HG03097 (cell line): Measurements from ENCODE around the gene RARG.
A peak's percentile ranks its signal among the peaks of the same experiment; 100 is the strongest.

Experiments
- ATAC-seq: cut with Tn5 transposase; IDR thresholded peaks from one replicate; pipeline ENCODE4 v1.9.1; 2021; ENCODE audit not compliant: unreplicated experiment, low FRiP score

Gene RARG

DNA sequence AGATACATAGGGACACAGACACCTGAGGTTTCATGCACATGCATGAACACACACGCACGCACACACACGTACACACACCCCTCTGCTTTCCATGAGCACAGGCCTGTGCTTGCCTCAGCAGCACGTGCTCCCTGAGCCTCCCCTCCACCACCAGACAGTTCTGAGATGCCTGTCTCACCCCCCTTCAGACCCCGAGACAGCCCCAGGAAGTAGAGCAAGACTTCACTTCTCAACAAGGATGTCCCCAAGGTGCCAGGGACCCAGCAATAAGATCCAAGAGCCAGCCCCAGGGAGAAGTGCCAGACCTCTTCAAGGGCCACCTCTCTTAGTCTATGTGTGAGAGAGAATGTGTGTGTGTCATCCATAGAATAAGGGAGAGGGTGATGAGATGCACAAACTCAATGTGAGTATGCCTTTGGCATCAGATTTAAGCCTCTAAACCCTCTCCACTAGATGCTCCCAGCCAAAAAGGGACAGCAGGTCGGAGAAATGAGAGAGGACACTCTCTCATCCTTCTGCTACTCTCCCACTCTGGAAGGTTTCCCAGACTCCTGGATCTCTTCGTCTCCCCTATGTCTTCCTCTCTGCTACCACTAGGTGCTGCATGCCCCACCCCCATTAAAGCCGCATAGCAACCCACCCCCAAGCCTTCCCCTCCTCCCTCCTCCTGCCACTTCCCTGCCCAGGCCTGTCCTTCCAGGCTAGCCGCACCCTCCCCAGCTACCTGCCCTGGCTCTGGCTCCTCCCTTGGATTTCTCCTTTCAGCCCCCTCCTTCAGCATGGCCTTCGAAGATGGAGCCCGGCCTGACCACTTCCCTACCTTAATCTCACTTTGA lies 7.7 kb downstream of the RARG start:
- no peak for ATAC-seq

DNA sequence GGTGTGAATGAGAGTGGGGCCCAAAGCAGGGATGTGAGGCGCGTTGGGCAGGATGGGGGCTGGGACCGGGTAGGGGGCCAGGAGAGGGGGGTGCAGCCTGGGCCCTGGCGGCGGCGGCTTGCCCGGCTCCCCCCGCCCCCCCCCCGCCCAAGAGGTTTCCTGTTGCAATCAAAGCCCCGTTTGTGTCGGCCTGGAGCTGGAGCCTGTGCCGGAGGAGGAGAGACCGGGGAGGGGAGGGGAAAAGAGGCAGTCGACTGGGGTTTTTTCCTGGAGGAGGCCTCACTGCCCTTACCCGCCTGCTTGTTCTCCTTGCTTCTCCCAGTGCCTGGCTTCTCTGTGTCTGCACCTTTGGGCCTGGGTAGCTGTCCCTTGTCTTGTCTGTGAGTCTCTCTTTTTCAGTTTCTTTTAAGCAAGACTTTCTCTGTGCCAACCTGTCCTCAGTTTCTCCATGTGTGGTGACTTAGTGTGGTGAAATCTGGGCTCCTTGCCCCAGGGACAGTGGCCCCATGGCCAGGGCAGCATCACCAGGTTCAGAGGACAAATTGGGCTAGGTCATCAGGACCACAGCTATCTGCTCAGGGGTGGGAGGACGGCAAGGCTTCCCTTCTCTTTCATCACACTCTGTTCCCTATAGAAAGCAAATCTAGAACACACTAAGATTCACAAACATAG lies 8.5 kb downstream of the RARG start:
- ATAC-seq, result no peak

DNA sequence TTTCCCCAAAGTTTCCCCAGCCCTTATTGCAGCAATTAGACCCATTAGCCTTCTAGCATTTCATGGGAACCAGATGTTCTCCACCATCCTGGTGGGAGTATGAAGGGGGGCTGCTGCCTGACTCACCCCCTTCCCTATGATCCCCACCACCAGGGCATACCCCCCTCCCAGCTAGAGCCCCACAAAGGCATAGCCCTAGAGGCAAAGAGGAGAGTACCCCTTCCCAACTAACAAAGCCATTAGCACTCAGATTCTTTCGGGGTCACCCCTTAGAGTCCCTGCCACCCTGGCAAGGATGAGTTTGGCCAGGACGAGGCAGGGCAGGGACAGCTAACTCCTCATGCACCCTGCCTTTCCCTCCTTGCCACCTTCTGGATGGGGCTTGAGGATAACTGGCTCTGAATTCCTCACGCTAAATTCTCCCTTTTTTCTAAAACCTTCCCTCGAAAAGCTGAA lies 9.2 kb downstream of the RARG start:
- ATAC-seq, result no peak

DNA sequence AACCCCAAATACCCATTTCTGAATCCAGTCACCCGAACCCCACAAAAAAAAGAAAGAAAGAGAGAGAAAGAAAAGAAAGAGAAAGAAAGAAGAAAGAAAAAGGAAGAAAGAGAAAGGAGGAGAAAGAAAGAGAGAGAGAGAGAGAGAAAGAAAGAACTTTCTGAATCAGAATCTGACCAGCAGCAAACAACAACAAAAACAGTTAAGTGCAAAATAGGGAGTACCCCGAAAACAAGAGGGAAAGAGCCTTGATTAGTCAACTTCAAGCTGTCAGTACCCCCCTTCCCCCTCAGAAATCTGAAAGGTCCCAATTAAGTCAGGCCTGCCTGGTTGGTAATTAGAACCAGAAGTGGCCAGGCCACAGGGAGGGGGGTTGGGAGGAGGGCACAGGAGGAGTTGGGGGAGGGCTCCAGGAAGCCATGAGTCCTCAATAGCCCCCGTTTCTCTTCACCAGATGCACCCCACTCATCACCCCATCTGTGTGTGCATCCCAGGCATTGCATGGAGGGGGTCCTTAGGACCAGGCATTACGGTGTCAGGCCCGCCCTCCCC lies 9.8 kb downstream of the RARG start:
- ATAC-seq, result no peak

DNA sequence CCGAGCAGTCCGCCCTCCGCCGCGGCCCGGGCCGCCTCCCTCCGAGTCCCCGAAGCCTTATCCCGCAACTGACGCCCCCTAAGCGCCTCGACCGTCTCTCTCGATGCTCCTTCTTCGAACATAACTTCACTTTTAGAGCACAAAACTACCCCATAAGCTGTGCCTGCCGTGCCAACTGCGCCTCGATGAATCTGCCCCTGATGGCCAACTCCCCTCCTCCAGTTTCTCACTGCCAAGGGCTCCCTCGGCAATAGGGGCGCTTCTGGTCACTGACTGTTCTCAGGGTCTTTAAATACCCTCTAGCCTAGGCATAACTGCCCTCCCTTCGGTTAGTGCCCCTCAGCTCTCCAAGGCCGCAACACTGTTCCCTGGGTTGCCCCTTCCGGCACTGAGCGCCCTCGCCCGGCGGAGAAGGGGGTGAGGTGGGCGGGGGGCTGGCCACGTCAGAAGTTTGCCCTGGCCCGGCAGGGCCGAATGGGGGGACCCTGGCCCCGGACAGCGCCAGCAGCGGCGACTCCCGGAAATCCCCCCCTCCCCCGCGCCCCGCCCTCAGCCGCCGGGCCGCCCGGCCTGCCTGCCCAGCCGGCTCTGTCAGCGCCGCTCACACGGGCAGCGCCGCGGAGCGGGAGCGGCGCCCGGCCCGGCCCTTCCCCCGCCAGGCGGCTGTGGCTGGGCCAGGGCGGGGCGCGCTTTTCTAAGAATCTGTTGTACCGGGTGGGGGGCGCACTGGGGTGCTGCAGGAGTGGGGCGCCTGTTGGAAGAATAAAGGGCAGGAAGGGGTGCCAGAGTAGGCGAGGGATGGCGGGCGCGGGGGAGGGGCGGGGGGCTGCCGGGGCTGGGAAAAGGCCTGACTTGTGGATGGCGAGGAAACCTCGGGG lies 10.6 kb downstream of the RARG start:
- ATAC-seq, result peak; percentile 26

DNA sequence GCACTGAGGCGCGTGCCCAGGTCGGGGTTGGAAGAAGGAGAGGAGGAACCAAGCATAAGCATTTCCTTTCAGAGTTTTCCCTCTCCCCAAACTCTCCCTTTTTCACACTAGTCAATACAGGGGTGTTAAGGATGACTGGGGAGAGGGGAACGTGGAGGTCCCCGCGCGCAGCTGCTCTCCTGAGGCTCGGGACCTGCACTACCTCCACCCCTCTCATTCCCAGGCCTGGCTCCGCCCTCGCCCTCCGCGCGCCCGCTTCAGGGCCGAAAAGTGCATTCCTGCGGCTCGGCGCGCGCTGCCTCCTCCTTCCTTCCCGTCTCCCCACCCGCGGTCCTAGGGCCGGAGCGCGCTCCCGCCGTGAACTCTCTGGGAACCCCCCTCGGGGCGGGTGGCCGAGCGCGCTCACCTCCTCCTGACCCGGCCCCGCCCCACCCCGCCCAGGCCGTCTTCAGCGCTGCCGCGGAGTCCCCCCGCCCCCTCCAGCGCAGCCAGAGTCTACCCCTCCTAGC lies 11.3 kb downstream of the RARG start:
- ATAC-seq, result peak; percentile 53

DNA sequence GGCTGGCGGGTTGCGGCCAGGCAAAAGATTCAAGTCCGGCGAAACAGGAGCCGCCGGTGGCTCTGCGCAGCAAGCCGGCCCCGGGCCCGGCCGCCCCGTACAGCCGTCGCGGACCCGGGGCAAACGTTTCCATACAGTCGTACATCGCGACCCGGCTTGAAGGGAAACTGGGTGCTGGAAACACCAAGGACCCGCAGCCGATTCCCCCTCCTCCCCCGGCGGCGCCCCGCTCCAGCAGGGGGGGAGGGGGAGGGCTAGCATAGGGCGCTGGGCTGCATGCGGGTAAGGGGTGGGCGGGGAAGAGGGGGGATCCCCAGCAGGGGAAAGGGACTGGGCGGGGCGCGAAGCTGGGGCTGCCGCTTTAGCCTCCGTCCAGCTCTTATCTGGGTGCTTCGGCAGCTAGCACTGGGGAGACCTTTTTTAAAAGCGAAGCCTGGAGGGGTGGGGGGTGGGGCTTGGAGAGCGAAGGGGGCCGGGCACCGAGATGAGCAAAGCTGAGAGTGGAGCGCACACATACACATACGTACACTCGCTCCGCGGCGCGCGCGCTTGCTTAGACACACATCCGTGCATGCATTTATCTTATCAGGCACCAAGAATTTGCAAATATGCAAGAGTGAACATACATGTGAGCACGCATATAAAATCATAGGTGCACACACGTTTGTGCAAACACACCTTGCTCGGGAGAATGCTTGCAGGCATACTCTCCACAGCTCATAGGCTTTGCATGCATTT lies 11.9 kb downstream of the RARG start:
- ATAC-seq, result no peak

DNA sequence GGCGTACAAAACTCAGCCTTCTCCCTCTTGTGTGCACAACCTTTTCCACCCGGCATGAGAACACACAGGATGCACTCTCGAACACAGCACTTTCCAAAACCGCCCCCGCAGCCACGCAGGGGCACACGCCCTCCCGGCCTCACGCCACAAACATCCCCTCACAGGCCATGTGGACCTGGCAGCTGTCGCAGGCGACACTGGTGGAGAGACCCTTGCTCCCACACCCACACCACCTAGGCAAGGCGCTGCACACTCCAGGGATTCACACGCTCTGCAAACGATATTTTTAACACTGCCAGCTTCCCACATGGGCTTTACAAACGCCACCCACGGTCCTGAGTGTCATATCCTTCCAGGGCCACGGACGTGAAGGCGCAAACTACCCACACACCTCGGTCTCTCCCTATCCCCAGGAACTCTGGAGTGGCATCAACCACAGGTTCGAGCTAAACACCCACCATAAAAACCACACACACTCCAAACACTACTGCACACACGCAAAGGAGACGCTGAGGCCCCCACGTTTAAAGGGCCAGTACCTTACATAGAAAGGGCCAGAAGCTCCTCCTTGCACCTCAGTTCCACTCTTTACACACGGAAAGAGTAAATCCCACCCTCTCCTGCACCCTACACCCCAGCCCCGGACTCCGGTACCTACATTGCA lies 12.6 kb downstream of the RARG start:
- ATAC-seq, result no peak

DNA sequence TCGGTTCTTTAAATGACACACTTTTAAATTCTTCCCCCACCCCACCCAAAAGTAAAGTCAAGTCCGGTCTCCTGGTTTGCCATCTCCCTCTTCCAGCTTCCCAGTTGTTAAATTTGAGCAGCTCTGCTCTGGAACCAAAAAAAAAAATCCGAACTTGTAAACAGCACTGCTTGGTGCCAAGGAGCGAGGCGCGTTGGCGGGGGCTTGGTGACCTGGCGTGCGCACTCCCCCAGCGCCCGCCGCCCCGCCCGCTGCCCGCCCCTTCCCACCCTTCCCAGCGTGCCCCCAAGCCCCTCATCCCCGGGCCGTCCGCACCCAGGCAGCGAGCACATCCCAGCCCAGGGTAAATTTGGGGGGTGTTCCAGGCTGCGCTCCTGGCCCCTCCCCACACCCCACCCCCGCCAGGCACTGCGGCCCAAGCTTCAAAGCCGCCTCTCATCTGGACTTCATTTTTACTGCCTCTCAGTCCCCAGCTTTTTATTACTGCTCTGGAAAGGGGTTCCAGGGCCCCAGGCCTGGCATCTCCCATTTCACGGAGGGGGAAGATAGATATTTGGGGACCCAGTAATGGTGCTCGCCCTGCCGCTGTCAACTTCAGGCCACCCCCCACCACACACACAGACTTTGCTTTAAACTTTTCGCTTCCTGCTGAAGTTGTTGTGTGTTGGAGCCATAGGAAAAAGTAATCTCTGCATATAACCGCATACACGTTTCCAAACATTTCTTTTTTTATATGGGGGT lies 13.3 kb downstream of the RARG start:
- ATAC-seq, result no peak

DNA sequence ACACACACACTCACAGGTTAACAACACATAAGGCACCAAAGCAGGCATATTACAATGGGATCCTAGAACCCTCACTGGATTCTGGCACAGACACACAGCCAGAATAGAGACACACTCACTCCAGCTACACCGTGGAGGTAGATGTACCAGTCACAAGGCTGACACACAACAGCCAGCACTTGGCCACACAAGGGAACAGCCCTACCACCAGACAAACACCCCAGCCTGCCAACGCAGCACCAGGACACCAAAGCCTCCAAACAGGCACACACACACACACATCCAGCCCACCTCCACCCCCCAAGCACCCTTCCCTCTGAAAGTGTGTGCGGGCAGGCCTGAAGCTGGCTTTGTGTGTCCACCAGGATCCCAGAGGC lies 14.1 kb downstream of the RARG start:
- no peak for ATAC-seq

DNA sequence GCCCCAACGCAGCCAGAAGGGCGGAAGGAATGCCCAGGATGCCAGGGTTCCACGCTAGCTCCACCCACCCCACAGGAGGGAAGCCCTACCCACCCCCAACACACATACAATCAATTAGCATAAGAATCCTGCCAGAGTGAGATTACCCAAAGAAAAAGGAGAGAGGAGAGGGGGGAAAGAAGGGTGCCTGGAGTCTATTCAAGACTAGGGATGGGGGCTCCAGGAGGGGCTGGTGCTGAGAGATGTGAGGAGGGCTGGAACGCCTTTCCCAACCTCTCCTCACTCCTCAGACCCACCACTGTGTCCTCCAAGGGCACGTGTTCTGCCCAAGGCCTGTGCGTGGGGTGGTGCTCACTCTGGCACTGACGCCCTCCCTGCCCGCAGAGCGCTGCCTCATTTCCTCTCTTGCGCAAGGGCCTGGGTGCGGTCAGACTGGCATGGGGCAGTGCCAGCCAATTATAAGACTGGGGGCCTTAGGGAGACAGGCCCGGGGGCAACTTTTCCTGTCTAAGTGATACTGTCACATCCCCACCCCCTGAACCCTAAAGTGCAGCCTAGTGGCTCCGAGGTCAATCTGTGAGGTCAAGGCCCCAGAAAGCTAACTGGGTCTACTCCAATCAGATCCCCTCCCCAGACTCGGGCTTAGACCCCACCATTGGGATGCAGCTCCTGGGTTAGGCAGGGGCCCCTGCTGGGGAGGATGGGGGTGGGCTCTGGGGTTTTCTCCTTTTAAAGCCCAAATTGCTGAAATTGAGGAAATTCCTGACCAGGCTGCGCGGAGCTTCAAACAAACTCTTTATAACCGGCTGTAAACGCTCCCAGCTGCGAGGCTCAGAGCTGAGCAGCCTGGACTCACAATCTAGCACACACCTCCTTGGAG lies 14.7 kb downstream of the RARG start:
- ATAC-seq, result no peak

DNA sequence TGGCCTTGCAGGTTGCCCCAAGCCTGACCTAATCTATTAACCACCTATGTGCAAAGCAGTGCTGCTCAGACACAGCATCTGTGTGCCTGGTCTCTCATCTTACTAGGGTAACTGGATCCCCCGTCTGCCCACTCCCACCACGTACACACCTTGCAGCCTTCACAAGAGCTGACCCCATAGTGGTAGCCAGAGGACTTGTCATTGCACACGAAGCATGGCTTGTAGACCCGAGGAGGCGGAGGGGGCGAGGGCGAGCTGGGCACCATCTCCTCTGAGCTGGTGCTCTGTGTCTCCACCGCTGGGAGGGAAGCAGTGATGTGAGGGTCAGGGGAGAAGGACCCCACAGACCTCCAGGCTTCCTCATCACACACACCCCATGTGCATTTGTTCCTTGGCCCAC lies 16.5 kb downstream of the RARG start:
- ATAC-seq, result no peak

DNA sequence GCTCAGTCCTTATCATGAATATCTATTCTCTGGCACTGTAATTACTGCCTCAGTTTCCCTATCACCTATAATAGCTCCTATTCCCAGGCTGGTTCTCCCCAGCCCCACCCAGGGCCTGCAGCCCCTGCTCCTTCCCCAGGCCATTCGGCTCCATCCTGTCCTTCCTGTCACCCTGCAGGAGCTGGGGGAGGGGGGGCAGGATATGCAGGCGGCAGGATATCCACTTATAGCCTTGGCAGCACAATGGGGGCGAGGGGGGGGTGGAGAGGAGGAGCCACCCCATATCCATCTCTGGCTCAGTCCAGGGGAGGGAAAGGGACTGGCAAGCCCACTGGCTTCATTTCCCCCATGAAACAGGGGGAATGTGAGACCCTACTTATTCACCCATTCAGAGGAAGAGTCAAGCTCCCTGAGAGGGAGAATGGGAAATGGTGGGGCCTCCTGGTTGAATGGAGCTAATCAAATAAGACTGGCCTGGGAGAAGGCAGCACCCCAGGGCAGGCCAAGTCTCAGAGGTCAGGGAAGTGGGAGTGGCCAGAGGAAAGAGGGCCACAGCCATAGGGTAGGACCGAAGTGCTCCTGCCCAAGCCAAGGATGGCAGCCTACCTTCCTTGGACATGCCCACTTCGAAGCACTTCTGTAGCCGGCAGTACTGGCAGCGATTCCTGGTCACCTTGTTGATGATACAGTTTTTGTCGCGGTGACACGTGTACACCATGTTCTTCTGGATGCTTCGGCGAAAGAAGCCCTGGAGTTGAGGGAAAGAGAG lies 17.1 kb downstream of the RARG start:
- no peak for ATAC-seq

DNA sequence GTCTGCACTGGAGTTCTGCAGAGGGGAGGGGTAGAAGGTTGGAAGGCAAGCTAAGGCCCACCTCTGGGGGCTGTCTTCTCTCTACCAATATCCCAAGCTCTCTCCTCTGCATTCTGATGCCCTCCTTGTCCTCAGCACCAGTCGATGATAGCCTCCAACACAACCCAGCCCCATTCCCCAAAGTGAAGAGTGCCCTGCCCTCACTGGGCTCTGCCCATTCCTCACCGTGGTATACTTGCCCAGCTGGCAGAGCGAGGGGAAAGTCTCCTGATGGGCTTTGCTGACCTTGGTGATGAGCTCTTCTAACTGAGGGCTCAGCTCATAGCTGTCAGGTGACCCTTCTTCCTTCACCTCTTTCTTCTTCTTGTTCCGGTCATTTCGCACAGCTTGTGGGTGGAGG lies 17.8 kb downstream of the RARG start:
- ATAC-seq, result no peak

DNA sequence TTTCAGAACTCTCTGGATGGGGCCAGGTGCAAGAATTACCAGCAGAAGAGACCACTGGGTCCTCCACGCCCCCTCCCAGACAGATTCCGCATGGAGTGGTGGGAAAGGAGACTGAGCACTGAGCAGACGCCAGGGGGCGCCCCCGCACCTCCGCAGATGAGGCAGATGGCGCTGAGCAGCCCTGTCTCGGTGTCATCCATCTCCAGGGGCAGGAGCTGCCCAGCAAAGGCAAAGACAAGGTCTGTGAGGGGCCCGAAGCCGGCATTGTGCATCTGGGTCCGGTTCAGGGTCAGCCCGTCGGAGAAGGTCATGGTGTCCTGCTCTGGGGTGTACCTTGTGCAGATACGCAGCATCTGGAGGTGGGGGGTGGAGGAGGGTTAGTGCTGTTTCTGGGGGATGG lies 18.7 kb downstream of the RARG start:
- peak; percentile 43 for ATAC-seq

DNA sequence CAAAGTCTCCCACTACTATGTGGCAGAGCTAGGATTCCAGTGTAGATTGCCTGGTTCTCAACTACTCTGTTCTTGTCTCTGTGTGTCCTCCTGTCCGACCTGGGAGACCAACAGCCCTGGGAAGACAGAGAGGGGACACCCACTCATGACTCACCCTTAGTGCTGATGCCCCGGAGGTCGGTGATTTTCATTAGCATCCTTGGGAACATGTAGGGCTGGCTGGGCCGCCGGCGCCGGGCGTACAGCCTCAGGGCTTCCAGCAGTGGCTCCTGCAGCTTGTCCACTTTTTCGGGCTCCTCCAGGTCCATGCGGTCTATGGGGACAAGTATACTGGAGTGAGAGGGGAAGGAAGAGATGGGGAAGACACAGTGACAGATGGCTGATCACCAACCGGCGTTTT lies 19.1 kb downstream of the RARG start:
- no peak for ATAC-seq
